ENCODE results near the gene PPP1R1B. TPM values are rescaled to one million over a fixed set of nuclear protein-coding genes. Genes with fewer than 3 reads are reported as not detected.

Gene PPP1R1B
- total RNA-seq, 1 experiment from 2014 or later, result not detected

DNA sequence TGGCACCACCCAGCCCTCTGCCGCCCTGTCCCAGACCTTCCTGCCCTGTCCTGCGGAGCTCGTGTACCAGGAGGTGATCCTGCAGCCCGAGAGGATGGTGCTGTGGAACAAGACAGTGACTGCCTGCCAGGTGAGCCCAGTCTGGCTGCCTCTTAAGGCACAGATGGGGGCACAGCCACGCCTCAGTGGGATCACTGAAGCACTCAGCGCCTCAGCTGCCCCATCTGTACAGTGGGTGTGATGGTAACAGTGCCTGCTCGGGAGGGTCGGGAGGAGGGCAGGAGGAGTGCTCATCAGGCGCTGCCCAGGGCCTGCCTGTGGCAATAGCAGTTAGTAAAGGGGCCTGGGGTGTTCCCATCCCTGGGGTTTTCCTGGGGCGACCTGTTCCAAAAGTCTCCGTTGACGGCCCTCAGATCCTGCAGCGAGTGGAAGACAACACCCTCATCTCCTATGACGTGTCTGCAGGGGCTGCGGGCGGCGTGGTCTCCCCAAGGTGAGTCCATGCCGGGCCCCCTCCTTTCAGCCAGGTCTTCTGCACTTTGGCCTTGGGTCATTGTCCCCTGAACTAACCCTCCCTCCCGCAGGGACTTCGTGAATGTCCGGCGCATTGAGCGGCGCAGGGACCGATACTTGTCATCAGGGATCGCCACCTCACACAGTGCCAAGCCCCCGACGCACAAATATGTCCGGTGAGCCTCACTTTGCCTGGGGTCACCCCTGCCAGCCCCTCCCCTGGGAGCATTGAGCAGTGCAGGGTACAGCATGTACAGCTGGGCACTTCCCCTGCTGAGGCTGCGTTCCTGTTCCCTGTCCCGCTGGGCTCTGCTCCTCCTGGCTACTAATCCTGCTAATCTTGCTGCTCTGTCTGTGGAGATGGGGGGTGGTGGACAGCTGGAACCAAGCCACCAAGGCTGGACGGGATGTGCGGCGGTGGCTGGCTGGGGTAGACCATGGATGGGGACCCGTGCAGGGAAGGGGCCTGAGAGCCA, 33.9 kb downstream of the PPP1R1B start:
- H3K36me3 ChIP-seq (ENCODE audit: low read depth), result no peaks in the 10 kb centered on the region
- H3K9me2 ChIP-seq (ENCODE audit: insufficient read depth), result no peaks in the 10 kb centered on the region
- no peak overlapping the region for H2AFZ ChIP-seq
- peaks cover 18% of the 10 kb centered on the region for H3F3A ChIP-seq (ENCODE audit: insufficient read depth, low read depth)
- no peak overlapping the region for H3K27ac ChIP-seq
- POLR2A ChIA-PET (ENCODE audit: unreplicated experiment), result no interaction called here
- no peak for DNase-seq
- no peaks in the 10 kb centered on the region for H3K27me3 ChIP-seq (ENCODE audit: insufficient read depth, low read depth)
- peaks cover 12% of the 10 kb centered on the region for H3K4me1 ChIP-seq (replicated peaks; ENCODE audit: insufficient read depth)
- no peaks in the 10 kb centered on the region for H3K79me2 ChIP-seq (ENCODE audit: low read depth)
- H3K9me3 ChIP-seq (ENCODE audit: insufficient read depth, low read depth), result no peaks in the 10 kb centered on the region
- H3K4me2 ChIP-seq, result no peak overlapping the region
- intact Hi-C loops (cut with micrococcal nuclease; ENCODE audit: unreplicated experiment), result no loop called here
- no TSS peak for BruUV-seq (replicated peaks)
- H4K20me1 ChIP-seq (ENCODE audit: insufficient read depth), result no peaks in the 10 kb centered on the region
- CTCF ChIA-PET, result no interaction called here
- TF ChIP-seq EZH2 (IDR thresholded peaks at IDR 0.05; ENCODE audit: low read depth) (no peak), CTCF (conservative IDR thresholded peaks at IDR 0.05) (no peak)
- H3K4me3 ChIP-seq, result no peak overlapping the region

- ChIA-PET CTCF (interaction anchor here (0.6 kb wide), 1 partner anchor 13 kb away, joined by 5 read pairs; no protein-coding TSS in a partner anchor), POLR2A (ENCODE audit: unreplicated experiment) (no interaction called here)
- Histone ChIP-seq H3K9me3 (ENCODE audit: insufficient read depth, low read depth) (no peaks in the 10 kb centered on the region), H4K20me1 (ENCODE audit: insufficient read depth) (no peaks in the 10 kb centered on the region), H3K4me1 (replicated peaks; ENCODE audit: insufficient read depth) (peaks cover 17% of the 10 kb centered on the region), H3K4me3 (no peak overlapping the region), H3K79me2 (ENCODE audit: low read depth) (no peaks in the 10 kb centered on the region), H3K36me3 (ENCODE audit: low read depth) (no peaks in the 10 kb centered on the region), H3K9me2 (ENCODE audit: insufficient read depth) (no peaks in the 10 kb centered on the region), H2AFZ (no peak overlapping the region), H3K27ac (no peak overlapping the region), H3K27me3 (ENCODE audit: insufficient read depth, low read depth) (no peaks in the 10 kb centered on the region), H3F3A (ENCODE audit: insufficient read depth, low read depth) (peaks cover 18% of the 10 kb centered on the region), H3K4me2 (no peak overlapping the region)
- no peak for DNase-seq
- intact Hi-C loops (cut with micrococcal nuclease; ENCODE audit: unreplicated experiment), result no loop called here
- BruUV-seq (replicated peaks), result no TSS peak
- TF ChIP-seq CTCF (conservative IDR thresholded peaks at IDR 0.05) (no peak), EZH2 (IDR thresholded peaks at IDR 0.05; ENCODE audit: low read depth) (no peak)
Measured at GRCh38 chr17:39661744-39662541, 35.2 kb downstream of the PPP1R1B start.

- intact Hi-C loops (cut with micrococcal nuclease; ENCODE audit: unreplicated experiment), result no loop called here
- H3K4me1 ChIP-seq (replicated peaks; ENCODE audit: insufficient read depth), result peaks cover 25% of the 10 kb centered on the region
- no peaks in the 10 kb centered on the region for H3K9me3 ChIP-seq (ENCODE audit: insufficient read depth, low read depth)
- H3K79me2 ChIP-seq (ENCODE audit: low read depth), result no peaks in the 10 kb centered on the region
- no peaks in the 10 kb centered on the region for H3K27me3 ChIP-seq (ENCODE audit: insufficient read depth, low read depth)
- H2AFZ ChIP-seq, result no peak overlapping the region
- no peak overlapping the region for H3K4me3 ChIP-seq
- DNase-seq, result no peak
- ChIA-PET POLR2A (ENCODE audit: unreplicated experiment) (no interaction called here), CTCF (interaction anchor here (0.6 kb wide), 1 partner anchor 233 kb away, joined by 3 read pairs; no protein-coding TSS in a partner anchor)
- no peaks in the 10 kb centered on the region for H3K36me3 ChIP-seq (ENCODE audit: low read depth)
- no peaks in the 10 kb centered on the region for H4K20me1 ChIP-seq (ENCODE audit: insufficient read depth)
- BruUV-seq (replicated peaks), result no TSS peak
- TF ChIP-seq EZH2 (IDR thresholded peaks at IDR 0.05; ENCODE audit: low read depth) (no peak), CTCF (conservative IDR thresholded peaks at IDR 0.05) (no peak)
- H3K27ac ChIP-seq, result no peak overlapping the region
- 0 out of 2 replicates have a peak overlapping the region, but pooled peaks have one; percentile 82 for H3K4me2 ChIP-seq
- peaks cover 18% of the 10 kb centered on the region for H3F3A ChIP-seq (ENCODE audit: insufficient read depth, low read depth)
- no peaks in the 10 kb centered on the region for H3K9me2 ChIP-seq (ENCODE audit: insufficient read depth)
Measured at GRCh38 chr17:39662551-39663339, 36.0 kb downstream of the PPP1R1B start.

Measured in PC-9 (cell line).